ENCODE data around the gene IZUMO4. TPM values are rescaled to one million over a fixed set of nuclear protein-coding genes. Genes with fewer than 3 reads are reported as not detected.
A peak's percentile ranks its signal among the peaks of the same experiment; 100 is the strongest.

The IZUMO4 gene, protein sequence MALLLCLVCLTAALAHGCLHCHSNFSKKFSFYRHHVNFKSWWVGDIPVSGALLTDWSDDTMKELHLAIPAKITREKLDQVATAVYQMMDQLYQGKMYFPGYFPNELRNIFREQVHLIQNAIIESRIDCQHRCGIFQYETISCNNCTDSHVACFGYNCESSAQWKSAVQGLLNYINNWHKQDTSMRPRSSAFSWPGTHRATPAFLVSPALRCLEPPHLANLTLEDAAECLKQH
- 2.2 TPM for total RNA-seq

DNA sequence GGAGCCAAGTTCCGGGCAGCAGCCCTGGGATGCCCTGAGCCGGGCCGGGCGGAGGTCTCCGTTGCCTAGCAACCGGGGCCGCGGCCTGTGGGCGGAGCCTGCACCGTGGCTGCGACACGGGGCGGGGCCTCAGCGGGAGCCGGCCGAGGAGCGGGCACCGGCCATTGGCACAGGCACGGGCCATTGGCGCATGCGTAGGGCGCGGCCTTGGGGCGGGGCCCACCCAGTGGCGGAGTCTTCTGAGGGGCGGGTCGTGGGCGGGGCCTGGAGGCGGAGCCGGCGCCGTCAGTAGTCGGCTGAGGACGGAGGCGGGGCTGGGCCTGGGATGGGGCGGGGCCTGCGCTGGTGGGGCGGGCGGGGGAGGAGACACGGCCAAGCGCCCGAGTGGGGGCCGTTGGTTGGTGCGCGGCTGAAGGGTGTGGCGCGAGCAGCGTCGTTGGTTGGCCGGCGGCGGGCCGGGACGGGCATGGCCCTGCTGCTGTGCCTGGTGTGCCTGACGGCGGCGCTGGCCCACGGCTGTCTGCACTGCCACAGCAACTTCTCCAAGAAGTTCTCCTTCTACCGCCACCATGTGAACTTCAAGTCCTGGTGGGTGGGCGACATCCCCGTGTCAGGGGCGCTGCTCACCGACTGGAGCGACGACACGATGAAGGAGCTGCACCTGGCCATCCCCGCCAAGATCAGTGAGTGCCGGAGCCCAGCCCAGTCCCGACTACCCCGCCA lies at the start of gene IZUMO4:
Gene IZUMO4, plus strand, starts transcription at position 436 of the 723 bp plus-strand sequence. Its CDS starts 31 bp downstream, at position 467.
- DNase-seq, result peak; percentile 97

- DNase-seq, result no peak
These were observed 49.7 kb upstream of the IZUMO4 start for GRCh38 chr19:2047076-2047448.

DNA sequence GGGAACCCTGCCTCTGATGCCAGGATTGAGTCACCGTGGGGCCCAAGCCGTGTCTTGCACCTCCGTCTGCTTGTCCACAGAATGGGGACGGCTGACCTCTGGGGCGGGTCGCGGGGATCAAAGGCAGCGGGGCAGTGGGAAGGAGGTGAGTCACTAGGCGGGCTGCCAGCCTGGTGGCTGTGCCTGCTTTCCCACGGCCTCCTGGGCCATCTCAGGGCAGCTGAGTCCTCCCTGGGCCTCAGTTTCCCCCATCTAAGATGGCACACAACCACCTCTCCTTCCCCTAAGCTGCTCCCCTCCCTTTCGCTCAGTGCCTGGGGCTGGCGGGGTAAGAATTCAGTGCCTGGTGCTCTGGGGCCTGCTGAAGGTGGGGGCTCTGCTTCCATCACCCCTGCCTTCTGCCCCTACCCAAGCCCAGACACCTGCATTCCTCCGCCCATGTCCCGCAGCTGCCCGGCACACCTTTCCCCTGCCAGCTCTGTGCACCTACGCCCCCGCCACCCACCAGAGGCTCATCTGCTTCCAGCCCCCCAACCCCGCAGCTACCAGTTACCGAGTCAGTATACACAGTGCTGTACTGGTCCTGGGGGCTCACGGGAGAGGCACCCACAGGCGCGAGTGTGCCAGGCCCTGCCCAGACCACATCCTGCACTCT lies 49.1 kb upstream of the IZUMO4 start:
- DNase-seq, result no peak

DNA sequence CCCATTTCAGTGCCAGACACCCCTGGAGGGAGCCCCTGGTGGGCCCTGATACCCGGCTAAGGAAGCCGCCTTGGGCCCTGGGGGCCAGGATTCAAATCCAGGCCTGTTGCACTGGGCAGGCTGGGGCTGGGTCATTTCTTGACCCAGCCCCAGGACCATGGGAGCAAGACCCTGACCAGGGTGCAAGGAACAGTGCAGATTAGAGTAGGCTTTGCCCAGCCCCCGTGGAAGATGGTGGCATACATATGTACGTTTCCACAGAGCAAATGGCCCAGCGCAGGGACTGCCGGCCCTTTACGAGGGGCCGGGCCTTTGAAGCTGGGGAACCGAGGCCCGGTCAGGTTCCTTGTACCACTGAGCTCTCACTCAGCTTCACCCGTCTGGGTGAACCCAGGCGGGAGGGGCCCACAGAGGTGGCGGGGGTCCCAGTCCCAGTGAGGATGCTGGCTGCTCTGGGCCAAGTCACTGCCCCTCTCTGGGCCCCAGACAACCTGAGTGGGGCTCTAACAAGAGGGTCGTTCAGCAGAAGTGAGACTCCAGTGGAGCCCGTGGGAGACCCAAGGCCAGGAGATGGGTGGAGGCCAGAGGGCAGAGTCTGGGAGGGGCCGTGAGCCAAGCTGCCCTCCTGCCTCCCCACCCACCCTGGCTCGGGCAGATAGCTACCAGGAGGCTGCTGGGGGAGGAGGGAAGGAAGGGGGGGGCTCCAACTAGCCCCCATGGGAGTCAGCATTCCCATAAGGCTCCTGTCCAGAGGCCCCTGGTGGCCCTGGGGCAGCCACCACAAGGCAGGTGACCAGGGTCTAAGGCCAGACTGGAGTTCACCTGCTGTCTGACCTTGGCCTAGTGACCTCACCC lies 48.4 kb upstream of the IZUMO4 start:
- DNase-seq, result no peak

GRCh38 chr19:2048959-2049740 lies 47.6 kb upstream of the IZUMO4 start:
- no peak for DNase-seq

DNA sequence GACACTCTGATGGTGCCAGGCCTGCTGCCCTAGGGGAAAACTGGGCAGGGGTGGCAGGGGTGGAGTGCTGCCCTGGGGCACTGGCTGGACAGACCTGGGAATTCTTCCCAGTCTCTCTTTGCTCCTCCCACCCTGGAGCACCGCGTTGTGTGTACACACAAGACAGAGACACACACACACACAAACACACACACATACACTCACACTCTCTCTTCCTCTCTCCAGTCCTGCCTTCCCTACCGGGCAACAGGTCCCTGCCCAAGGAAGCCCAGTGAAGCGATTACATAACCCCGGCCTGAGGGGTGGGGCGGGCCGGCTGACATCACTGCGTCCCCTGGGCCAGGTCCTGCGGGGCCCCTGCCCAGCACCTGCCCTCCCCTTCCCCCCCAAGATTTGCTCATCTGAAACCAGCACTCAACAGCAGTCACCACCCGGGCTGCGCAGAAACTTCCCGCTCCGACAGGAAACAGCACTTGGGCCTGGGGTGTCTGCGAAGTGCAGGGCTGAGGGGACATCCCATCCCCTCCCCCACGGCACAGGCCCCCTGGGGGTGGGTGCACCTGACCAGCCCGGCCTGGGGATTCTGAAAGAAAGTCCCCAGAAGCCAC lies 46.9 kb upstream of the IZUMO4 start:
- peak; percentile 26 for DNase-seq

GRCh38 chr19:2050349-2050990 lies 46.2 kb upstream of the IZUMO4 start:
- no peak for DNase-seq

DNA sequence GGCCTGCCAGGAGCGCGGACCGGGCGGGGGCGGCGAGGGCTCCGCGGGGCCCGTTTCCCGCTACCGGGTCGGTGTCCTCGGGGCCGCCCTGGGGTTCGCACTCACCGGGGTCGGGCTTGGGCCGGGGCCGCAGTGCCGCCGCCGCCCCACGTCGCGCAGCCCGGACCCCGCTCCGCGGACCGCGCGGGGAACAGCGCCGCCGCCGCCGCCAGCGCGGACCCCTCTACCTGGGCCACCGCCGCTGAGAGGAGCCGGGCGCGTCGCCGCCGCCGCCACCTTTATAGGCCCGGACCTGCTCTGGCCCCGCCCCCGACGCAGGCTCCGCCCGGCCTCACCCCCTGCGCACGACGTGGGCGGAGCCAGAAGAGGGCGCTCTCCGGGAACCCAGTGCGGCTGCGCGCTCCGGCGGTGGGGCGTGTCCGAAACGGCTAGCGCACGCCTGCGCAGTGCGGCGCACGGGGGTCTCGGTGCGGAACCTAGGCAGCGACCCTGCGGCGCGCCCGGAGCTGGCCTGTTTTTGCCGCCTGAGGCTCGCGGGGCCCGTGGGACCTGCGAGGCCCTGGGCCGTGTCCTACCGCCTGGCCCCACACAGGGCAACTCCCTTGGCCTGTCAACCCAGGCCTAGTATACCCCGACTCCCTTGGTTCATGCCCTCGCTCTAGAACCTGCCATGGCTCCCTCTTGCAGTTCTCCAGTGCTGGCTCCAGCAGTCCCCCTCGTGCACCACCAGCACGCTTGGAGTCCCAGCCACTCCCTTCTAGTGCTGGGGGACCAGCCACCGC lies 45.5 kb upstream of the IZUMO4 start, which contains the start of gene MKNK2:
Gene MKNK2, minus strand, starts transcription at position 254 of the 782 bp plus-strand sequence. CDS start 393 bp downstream, outside the sequence.
- DNase-seq, result peak; percentile 88

GRCh38 chr19:2051773-2052704 lies 44.7 kb upstream of the IZUMO4 start:
- no peak for DNase-seq

DNA sequence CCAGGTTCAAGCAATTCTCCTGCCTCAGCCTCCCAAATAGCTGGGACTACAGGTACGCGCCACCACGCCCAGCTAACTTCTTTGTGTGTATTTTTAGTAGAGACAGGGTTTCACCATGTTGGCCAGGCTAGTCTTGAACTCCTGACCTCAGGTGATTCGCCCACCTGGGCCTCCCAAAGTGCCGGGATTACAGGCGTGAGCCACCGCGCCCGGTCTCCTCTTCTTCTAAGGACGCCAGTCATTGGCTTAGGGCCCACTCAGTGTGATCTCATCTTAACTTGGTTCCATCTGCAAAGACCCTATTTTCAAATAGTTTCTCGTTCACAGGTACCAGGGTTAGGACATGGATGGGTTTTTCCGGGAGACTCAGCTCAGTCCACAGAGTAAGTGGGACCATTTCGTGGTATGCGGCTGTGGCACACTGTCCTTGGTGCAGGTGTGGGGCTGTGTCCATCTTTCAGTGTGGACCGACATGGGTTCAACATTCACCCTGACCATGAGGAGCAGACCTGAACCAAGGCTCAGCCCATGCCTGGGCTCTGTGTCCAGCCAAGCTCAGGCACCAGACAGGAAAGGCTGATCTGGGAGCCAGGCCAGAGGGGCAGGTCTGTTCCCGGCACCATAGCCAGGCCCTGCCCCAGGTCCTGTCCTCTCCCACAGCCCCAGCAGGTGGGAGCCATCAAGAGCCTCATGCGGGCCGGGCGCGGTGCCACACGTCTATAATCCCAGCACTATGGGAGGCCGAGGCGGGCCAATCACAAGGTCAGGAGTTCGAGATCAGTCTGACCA lies 42.9 kb upstream of the IZUMO4 start:
- no peak for DNase-seq

GRCh38 chr19:2054763-2055162 lies 42.0 kb upstream of the IZUMO4 start:
- DNase-seq, result no peak

DNA sequence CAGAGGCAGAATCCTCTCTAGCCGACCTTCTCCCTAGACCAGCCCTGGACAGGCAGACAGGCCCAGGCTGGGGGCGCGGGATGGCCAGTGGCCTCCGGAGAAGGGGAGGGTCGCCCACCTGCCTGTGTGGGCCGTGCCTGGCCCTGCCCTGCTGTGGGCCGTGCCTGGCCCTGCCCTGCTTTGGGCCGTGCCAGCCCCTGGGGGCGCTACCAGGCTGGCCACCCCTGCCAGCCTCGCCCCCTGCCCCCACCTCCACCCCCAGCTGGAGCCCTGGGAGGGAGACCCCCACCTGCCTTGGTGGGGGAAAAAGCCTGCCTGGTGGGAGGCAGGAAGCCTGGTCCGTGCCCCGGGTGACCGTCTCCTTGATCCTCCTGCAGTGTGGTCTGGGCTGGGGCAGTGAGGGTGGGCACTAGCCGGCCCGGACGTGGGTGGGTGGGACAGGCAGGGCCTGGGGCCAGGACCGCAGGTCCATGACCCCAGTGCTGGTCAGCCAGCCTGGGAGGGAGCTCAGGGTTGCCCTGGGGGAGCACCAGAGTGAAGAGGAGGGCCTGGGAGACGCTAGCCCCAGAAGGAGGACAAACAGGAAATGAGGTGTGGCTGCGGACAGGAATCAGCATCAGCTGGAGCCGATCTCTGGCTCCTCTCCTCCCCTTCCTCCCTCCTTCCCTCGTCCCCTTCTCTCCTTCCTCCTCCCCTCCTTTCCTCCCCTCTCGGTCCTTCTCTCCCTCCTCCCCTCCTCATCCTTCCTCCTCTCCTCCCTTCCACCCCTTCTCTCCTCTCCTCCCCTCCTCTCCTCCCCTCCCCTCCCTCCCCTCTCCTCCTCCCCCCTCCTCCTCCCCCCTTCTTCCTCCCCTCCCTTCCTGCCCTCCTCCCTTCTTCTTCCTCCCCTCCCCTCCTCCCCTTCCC lies 40.5 kb upstream of the IZUMO4 start:
- peak; percentile 74 for DNase-seq

DNA sequence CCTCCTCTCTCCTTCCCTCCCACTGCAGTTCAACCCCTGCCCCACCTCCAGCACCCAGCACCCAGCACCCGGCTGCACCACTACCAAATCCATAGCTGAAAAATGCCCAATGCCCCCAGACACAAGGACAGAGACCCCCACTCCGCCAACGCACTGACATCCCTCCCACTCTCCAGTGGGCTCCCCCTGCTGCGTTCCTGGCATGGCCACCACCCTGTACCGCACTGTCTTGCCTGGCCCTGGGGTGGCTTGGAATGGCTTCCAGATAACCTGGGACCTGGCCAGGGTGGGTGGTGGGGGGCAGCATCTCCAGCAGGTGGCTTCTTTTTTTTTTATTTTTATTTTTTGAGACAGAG lies 39.9 kb upstream of the IZUMO4 start:
- no peak for DNase-seq

DNA sequence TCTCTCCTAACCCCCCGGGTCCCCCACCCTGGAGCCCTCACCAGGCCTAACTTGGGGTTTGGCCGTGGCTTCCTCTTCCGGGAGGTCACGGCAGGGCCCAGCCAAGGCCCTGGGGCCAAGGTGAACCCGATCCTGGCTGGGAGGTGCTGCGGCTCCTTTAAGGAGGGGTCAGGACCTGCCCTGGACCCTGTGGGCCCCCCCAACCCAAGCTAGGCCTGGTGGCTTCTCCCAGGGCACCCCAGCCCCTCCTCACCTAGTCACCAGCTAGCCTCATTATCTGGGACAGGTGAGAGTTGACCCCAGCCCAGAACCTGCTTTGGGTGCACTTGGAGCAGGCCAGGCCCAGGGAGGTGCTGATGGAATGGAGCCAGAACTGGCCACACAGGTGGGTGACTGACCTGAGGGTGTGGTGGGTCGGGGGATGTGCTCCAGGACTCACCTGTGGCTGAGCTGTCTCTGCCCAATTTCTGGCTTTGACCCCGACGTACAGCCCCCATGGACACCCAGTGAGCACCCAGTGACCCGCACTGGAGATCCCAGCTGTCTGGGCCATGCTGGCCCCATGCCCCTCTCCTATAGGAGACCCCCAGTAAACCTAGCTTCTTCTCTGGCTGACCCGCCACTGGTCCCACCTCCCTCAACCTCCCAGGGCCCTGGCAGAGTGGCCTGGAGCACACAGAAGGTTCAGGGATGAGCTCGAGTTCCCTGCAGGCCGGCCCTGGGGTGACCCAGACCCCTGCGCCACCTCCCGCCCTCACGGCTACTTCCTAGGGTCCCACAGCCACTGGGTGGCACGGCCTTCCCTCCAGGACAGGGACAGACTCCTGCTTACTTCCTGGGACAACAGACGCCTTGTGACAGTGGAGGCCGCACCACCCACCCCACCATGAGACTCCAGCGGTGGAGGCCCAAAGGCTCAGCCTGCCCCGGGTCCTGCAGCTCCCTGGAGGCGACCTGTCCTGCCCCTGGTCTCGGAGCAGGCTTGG lies 38.9 kb upstream of the IZUMO4 start:
- DNase-seq, result no peak

Data from skin of body (tissue), 2 donors.